Fibroblast of pulmonary artery (primary cell): ENCODE data around the gene PCDH7.
A peak's percentile ranks its signal among the peaks of the same experiment; 100 is the strongest.

Experiments used
- DNase-seq: peaks from one replicate; pipeline ENCODE4 v3.0.0-alpha.2; 2010; ENCODE audit warnings: low read depth
- H3K4me3 ChIP-seq: replicated peaks from 2 replicates; pipeline ENCODE4 v1.5.1; 2011; ENCODE audit warnings: low read depth, mild to moderate bottlenecking, control low read depth, low read length, moderate library complexity
- CTCF ChIP-seq: IDR thresholded peaks from 2 replicates; pipeline ENCODE4 v1.5.1; 2011; ENCODE audit warnings: mild to moderate bottlenecking, control low read depth, low read length, inconsistent platforms; ENCODE audit errors: missing control alignments

The PCDH7 gene

GRCh38 chr4:30767147-30767845 lies 47.1 kb downstream of the PCDH7 start:
- no peak for DNase-seq
- TF ChIP-seq CTCF: no peak
- no peak overlapping the region for H3K4me3 ChIP-seq

- no peak for TF ChIP-seq CTCF
- peak; percentile 24 for DNase-seq
- no peak overlapping the region for H3K4me3 ChIP-seq
These were observed 48.1 kb downstream of the PCDH7 start for GRCh38 chr4:30768277-30768676.

- no peak for DNase-seq
- H3K4me3 ChIP-seq: no peak overlapping the region
- no peak for TF ChIP-seq CTCF
These were observed 48.9 kb downstream of the PCDH7 start for GRCh38 chr4:30769093-30769492.

GRCh38 chr4:30770049-30770549 lies 49.9 kb downstream of the PCDH7 start:
- H3K4me3 ChIP-seq: no peak overlapping the region
- TF ChIP-seq CTCF: no peak
- DNase-seq: peak; percentile 90

- H3K4me3 ChIP-seq: no peak overlapping the region
- no peak for DNase-seq
- no peak for TF ChIP-seq CTCF
These were observed 50.6 kb downstream of the PCDH7 start for GRCh38 chr4:30770812-30771211.

- peak; percentile 33 for DNase-seq
- no peak overlapping the region for H3K4me3 ChIP-seq
- TF ChIP-seq CTCF: no peak
These were observed 56.3 kb downstream of the PCDH7 start for GRCh38 chr4:30776451-30776850.

GRCh38 chr4:30776921-30777415 lies 56.8 kb downstream of the PCDH7 start:
- TF ChIP-seq CTCF: no peak
- H3K4me3 ChIP-seq: no peak overlapping the region
- DNase-seq: no peak
